Measurements from ENCODE around the gene ERCC3.

DNA sequence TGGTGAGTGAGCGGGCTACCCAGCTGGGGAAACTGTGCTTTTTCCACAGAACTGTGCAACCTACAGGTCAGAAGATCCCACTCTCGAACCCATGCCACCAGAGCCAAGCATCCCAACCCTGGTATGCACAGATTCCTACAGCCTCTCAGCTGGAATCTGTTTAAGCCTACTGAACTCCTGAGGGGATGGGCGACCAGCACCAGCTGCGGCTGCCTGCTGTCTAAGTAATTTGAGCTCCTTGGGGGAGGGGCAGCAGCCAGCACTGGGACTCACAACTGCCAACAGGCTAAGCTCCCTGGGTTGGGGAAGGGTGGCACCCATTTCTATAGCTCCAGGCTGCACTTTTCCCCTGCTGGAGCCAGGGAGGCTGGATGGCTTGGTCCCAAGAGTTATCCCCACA is 85.6 kb downstream of the ERCC3 start:
- TF ChIP-seq, protein P1, sequence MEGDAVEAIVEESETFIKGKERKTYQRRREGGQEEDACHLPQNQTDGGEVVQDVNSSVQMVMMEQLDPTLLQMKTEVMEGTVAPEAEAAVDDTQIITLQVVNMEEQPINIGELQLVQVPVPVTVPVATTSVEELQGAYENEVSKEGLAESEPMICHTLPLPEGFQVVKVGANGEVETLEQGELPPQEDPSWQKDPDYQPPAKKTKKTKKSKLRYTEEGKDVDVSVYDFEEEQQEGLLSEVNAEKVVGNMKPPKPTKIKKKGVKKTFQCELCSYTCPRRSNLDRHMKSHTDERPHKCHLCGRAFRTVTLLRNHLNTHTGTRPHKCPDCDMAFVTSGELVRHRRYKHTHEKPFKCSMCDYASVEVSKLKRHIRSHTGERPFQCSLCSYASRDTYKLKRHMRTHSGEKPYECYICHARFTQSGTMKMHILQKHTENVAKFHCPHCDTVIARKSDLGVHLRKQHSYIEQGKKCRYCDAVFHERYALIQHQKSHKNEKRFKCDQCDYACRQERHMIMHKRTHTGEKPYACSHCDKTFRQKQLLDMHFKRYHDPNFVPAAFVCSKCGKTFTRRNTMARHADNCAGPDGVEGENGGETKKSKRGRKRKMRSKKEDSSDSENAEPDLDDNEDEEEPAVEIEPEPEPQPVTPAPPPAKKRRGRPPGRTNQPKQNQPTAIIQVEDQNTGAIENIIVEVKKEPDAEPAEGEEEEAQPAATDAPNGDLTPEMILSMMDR (IDR thresholded peaks at IDR 0.05), result no peak
- TF ChIP-seq POLR2A (IDR thresholded peaks at IDR 0.05), result no peak
